ENCODE measurements around the gene GRHL1.
"Not testable (repeated sequence)": the region's sequence is repeated elsewhere in the genome, so short reads cannot be mapped to it uniquely, and the experiment has no call there.

GRHL1 gene

GRCh38 chr2:10009811-10010781 lies 58.6 kb downstream of the GRHL1 start:
- DNase-seq (ENCODE audit: low spot score), result peak; percentile 87

DNA sequence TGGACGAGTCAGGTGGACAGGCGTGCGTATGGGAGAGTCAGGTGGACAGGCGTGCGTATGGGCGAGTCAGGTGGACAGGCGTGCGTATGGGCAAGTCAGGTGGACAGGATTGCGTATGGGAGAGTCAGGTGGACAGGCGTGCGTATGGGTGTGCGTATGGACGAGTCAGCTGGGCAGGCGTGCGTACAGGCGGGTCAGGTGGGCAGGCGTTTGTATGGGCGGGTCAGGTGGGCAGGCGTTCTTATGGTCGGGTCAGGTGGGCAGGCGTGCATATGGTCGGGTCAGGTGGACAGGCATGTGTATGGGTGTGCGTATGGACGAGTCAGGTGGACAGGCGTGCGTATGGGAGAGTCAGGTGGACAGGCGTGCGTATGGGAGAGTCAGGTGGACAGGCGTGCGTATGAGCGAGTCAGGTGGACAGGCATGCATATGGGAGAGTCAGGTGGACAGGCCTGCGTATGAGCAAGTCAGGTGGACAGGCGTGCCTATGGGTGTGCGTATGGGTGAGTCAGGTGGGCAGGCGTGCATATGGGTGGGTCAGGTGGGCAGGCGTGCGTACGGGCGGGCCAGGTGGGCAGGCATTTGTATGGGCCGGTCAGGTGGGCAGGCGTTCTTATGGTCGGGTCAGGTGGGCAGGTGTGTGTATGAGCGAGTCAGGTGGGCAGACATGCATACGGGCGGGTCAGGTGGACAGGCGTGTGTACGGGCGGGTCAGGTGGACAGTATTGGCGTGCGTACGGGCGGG lies 59.5 kb downstream of the GRHL1 start:
- DNase-seq (ENCODE audit: low spot score), result not testable (repeated sequence)

- DNase-seq (ENCODE audit: low spot score), result not testable (repeated sequence)
Measured at GRCh38 chr2:10011606-10012325, 60.3 kb downstream of the GRHL1 start.

- not testable (repeated sequence) for DNase-seq (ENCODE audit: low spot score)
Measured at GRCh38 chr2:10012366-10012962, 61.0 kb downstream of the GRHL1 start.

GRCh38 chr2:10012963-10013461 lies 61.5 kb downstream of the GRHL1 start:
- no peak for DNase-seq (ENCODE audit: low spot score)

GRCh38 chr2:10013651-10014417 lies 62.3 kb downstream of the GRHL1 start:
- DNase-seq (ENCODE audit: low spot score), result not testable (repeated sequence)

DNA sequence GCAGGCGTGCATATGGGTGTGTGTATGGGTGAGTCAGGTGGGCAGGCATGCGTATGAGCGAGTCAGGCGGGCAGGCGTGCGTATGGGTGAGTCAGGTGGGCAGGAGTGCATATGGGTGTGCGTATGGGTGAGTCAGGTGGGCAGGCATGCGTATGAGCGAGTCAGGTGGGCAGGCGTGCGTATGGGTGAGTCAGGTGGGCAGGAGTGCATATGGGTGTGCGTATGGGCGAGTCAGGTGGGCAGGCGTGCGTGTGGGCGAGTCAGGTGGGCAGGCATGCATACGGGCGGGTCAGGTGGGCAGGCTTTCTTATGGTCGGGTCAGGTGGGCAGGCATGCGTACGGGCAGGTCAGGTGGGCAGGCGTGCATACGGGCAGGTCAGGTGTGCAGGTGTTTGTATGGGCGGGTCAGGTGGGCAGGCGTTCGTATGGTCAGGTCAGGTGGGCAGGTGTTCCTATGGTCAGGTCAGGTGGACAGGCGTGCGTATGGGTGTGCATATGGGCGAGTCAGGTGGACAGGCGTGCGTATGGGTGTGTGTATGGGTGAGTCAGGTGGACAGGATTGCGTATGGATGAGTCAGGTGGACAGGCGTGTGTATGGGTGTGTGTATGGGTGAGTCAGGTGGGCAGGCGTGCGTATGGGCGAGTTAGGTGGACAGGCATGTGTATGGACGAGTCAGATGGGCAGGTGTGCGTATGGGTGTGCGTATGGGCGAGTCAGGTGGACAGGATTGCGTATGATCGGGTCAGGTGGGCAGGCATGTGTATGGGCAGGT lies 63.1 kb downstream of the GRHL1 start:
- no peak for DNase-seq (ENCODE audit: low spot score)

- DNase-seq (ENCODE audit: low spot score), result not testable (repeated sequence)
Measured at GRCh38 chr2:10015376-10015989, 64.0 kb downstream of the GRHL1 start.

- DNase-seq (ENCODE audit: low spot score), result no peak
Measured at GRCh38 chr2:10016001-10016801, 64.7 kb downstream of the GRHL1 start.

DNA sequence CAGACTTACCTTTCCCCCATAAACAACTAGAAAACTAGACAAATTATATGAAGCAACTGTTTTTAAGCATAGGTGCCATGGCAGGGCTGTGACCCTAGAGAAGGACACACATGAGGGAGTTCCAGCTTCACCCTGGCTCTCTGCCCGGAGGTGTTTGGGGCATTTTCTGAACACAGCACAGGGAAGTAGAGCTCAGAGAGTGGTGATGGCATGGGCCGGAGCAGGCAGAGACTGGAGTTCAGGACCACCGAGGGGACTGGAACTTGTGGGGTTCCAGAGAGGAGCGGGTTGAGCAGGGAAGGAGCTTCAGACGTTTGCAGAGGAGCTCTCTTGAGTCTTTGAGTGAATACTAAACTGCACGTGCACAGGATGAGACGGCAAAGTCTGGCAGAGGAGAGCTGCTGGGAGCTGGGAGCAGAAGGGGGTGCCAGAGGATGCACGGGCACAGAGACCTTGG lies 65.3 kb downstream of the GRHL1 start:
- no peak for DNase-seq (ENCODE audit: low spot score)

GRCh38 chr2:10017313-10017941 lies 65.9 kb downstream of the GRHL1 start:
- no peak for DNase-seq (ENCODE audit: low spot score)

- DNase-seq (ENCODE audit: low spot score), result peak; percentile 39
Measured at GRCh38 chr2:10019174-10019573, 67.7 kb downstream of the GRHL1 start.

- DNase-seq (ENCODE audit: low spot score), result no peak
Measured at GRCh38 chr2:10019602-10020400, 68.3 kb downstream of the GRHL1 start.

DNA sequence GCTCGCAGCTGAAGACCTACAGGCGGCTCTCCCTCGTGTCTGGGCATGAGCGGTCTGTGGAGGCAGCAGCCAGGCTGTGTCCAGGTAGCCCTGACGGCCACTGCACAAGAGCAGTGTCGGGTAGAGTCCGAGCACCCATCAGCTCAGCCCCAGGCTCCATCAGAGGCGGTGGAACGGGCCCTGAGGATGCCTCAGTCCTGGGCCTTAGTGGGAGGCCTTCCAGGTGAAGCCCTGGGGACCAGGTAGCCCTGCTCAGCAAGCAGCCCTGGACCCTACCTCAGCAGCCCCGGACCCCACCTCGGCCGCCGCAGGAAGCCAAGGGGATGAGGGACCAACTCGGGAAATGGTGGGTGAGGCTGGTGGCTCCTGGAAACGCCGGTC lies 70.5 kb downstream of the GRHL1 start:
- DNase-seq (ENCODE audit: low spot score), result no peak

DNA sequence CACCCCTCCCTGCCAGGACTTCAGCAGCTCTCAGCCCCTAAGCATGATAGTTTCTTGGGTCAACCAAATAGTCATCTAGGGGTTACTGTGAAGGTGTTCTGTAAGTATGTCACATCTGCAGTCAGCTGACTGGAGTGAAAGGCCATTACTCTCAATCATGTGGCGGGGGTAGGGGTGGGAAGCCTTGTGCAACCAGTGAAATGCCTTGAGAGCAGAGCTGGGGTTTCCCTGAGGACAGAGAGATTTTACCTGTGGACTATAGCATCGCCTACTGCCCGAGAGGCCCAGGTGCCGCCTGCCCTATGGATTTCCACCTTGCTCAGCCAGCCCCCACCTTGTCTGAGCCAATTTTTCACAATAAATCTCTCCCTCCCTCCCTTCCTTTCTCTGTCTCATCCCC lies 71.0 kb downstream of the GRHL1 start:
- DNase-seq (ENCODE audit: low spot score), result no peak

- DNase-seq (ENCODE audit: low spot score), result no peak
Measured at GRCh38 chr2:10022966-10023662, 71.6 kb downstream of the GRHL1 start.

Measured in AG08396 (cell line).